GM19328 (cell line): Measurements from ENCODE around the gene SIGMAR1.

ENCODE experiments used
- ATAC-seq: cut with Tn5 transposase; IDR thresholded peaks from one replicate; pipeline ENCODE4 v1.9.1; 2021; ENCODE audit warnings: mild to moderate bottlenecking, moderate library complexity; ENCODE audit not compliant: unreplicated experiment

Gene SIGMAR1

DNA sequence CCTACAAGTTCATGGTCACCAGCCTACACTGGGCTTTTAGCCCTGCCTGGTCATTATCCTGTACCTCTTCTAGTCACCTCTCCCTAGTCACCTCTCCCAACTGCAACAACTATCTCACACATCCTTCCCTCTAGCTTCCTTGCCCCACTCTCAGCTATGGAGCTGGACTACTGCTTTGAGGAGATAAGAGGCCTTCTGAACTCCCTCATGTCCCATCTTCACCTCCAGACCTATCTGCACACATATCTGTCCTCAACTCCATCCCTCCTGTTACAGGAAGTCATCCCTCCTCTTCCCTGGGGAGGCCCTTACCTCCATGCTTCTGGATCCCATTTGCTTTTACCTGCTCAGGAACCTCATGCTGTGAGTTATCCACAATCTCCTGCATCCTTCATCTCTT, 31.4 kb downstream of the SIGMAR1 start:
- ATAC-seq = no peak

DNA sequence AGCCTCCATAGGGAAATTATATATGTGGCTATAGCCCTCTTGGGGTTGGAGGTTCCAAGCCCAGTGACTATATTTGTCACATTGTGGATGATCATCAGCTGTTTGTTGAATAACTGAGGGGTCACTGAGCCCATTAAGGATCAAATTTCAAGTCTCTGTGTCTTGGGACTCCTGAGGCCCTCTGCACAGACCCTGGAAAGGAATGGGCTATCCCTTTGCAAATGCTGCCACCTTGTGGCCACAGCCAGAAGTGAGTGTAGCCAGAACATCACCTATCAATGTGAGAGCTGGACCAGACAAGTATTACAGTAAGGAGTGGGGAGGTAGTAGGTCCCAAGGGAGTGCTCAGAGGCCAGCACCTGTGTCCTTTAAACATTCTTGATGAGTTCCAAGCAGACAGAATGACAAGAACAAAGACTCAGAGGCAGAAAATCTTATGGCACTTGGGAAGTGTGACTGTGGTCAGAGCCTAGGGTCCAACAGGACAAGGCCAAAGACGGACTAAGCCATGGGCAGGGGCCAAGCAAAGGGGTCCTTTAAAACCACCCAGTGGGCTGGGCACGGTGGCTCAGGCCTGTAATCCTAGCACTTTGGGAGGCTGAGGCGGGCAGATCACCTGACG, 33.9 kb downstream of the SIGMAR1 start:
- peak; percentile 81 for ATAC-seq

DNA sequence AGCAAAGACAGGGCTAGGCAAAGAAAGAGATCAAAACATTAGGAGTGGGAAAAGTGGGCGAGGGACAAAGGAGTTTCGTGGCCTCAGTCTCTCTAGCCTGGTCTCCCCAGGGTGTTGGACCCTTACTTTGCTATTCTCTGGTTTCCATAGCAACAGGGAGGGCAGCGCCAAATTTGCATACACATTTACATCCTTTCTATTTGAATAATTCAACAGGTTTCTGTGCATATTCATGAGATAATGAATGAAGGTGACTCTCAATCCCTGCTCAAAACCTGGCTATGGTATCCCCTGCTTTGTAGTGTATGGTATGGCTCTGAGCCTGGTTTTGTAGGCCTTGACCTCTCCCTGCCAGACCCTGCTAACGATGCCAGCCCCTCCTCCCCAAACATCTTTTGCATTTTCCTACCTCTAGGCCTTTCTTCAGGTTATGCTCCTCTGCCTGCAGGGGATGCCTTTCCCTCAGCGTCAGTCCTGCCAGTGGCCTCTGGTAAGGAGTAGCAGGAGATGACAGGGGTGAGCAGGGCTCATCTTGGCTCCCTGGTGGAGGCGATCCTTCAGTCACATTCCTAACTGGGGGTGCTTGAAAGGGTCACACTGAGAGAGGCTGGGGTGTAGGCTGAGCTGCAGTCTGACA, 35.5 kb downstream of the SIGMAR1 start:
- ATAC-seq = no peak

DNA sequence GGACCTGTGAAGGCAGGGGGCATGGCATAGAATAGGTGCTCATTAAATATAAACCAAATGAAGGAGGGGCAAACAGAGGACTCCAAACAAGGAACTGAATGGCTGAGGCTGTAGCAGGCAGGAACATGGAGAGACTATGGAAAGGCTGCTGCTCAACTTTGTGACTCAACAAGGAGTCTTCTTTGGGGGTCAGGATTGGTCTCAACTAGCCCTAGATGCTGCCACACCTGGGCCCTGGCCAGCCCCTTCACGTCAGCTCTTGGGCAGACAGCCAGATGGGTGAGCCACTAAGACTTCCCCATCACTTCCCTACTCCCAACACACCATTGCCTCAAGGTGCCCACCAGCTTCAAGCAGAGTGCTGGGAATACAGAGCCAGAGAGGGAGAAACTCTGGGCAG, 36.7 kb downstream of the SIGMAR1 start:
- ATAC-seq = no peak

DNA sequence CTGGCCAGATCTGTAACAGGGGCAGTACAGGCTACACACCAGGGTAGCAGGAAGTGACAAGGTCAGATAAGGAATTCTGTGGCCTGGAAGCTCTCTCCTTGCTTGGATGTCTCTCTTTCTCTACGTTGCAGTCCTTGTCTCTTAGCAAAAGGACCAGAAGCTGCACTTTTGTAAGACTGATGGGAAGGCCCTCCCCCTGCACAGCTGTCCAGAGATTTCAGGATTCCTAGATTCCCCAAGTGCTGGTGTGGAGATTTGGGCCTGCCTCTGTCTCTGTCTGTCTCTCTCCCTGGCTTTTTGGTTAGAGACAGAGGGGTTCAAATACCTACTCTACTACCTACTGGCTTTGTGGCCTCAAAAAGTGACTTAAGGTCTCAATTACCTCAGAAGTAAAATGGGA, 38.0 kb downstream of the SIGMAR1 start:
- ATAC-seq = no peak

DNA sequence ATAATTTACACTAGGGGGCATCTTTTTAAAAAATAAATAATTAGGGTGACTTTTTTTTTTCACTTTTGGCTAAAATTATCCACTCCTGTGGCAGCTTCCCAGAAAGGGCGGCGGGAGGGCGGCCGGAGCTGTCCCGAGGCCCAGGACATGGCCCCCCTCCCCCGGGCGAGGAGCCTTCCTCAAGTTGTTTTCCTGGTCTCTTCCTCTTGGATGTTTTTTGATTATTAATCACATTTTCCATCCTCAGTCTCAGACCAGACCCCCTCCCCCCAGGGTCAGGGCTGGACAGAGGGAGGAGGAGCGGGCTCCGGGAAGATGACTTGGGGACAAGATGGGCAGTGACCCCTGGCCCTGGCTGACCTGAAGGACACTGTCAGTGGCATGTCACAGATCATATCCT, 43.4 kb downstream of the SIGMAR1 start:
- no peak for ATAC-seq

DNA sequence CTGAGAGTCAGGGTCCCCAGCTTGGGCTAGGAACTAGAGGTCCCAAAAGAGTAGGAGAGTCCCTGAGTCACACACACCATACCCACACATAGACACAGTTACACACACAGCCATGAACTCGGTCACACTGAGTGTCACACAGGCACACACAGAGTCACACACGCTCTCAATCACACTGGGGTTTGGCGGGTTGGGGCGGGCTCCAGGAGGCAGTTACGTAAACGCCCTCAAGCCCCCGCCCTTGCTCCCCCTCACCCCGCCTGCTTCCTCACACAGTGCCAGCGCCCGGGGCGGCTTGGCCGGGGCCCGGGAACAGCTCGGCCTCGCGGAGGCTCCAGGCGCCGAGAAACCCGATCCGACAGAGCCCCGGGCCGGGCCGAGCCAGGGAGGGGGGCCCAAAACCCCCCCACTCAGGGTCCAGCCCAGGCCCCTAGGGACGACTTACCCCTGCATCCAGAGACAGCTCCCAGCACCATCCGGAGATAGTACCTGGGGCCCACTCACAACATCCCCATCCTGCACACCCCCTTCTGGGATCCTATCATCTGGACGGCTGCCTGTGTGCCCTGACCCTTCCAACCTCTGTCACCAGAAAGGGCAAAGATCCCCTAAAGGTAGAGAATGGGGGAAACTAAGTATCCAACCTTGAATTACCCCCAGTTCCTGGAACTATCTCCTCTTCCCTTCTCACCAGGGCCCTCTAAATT, 44.5 kb downstream of the SIGMAR1 start:
- ATAC-seq = no peak

DNA sequence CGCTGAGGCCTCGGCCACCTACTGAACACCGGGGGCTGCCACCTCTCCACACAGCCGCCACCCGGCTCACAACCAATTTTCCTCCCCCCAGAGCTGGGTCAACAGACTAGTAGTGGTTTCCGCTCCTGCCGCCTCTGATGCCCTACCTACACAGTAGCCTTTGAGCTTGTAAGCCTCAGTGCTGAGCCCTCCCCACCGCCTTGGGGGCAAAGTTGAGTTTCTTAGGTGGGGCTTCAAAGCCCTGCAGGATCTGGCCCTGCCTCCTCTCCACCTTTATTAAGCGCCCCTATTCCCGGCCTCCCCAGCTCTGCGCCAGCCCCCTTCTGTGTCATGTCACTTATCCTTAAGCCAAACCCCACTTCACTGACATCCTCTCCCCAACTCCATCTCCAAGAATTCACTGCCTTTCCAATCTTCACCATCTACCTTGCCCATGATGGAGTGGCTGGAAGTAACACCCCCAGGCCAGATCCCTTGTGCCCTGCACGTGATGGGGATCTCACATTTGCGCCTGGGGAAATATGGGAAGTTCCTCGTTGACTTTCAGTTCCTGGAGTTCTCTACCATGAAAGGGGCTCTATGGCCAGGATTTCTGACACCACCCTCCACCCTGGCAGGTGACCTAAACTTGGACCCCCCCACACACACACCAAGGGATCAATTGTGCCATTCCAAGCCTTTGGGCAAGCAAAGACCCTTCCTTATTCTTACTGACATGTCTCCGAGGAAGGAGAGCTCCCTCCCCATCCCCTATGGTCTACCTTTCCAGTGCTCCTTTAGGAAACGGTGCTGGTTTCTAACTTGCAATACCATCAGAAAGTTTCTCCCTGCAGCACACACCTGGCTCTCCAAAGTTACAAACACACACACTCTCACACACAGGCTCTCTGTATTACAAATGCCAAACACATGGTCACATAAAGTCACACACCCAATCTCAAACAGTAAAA, 45.4 kb downstream of the SIGMAR1 start:
- ATAC-seq = no peak

DNA sequence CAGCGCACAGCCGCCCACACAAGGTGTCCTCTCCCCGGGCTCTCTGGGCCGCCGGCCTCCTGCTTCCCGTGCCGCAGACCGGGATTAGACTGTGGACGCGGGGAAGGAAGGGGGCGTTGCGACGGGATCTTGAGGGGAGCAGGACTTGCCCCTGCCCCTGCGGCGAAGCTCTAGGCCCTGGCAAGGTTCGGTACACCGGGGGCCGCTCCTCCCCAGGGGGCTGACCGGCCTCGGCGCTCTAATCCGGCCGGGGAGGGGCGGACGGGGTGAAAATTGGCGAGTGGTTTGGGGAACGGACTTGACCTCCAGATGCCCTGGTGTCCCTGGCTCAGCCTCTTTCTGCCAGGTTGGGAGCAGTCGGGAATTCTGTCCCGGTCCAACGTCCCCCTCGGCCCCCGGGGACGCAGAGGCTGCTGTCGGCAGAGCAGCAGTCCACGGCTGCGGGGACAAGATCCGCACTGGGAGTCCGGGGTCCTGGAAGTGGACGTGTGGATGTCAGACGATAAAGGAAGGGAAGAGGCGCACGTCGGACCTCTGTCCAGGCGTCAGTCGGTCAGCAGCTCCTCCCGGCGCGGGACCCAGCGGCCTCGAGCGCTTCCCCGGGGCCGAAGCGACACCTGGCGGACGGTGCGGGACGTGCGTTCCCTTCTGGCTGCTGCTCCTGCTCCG, 46.2 kb downstream of the SIGMAR1 start:
- no peak for ATAC-seq

DNA sequence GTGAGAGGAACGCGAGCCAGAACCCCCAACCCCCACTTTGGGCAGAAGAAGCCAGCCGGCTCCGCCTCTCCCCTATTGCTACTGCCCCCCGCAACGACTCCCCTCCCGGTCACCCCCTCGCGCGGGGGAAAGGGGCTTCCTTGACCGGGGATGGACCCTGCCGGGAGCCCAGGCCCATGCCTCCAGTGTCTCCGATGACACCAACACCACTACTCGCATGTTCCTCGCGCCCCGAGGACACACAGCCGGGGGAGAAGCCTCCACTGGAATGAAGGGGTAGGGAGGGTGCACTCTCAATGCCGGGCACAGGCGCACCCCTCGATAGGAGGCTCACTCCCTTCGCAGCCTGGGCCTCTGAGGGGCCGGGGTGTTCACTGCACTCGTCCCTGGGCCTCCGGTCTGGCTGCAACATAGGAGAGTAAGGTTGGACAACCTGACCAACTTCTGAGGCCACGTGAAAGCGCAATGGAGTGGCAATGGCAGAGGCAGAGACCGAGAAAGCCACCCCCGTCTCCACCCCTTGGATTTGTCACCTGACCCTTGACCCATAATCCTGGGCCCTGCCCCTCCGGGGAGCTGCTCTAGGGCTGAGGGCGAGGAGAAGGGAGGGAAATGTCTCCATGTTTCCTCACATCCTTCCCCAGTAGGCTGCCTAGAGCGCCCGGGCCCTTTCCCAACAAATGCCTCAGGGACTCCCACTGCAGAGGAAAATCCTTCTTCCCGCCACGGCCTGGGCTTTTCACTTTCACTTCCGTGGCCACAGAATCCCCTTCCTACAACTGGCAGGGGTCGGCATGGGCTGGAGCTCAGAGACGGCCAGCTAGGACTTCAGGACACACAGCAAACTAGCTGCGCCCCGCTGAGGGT, 47.0 kb downstream of the SIGMAR1 start:
- ATAC-seq = no peak

DNA sequence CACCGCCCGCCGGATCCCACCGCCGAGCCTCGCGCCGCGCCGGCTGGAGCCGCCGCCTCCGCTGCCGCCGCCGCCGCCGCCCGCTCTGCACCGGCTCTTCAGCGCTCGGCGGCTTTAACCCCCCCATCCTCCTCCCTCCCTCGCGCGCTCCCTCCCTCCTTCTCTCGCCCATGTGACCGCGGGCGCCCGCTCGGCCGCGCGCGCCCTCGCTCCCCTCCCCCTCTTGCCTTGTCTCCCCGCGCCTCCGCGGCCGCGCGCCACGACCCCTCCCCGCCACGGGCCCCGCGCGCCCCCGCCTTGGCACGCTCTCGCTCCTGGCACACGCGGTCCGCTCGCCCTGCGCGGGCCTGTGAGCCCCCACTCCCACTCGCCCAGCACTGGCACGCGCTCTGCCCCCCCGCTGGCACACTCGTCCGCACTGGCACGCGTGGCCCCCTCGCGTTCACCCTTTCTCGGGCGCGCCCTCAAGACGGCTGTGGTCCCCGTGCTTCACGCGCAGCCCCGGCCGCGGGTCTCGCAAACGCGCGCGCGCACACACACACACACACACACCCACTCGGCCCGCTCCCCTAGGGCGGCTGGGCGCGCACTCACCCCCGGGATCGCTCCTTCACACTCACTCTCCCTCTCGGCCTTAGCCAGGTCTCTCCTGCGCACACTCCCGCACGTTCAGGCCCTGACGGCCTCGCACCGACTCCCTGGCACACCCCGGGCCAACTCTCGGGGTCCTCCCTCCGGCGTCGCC, 47.8 kb downstream of the SIGMAR1 start, which contains the start of gene CNTFR:
CNTFR (minus strand) TSS at position 89 of the 745 bp plus-strand sequence. CDS start 20,743 bp downstream, outside the sequence.
- ATAC-seq = no peak

DNA sequence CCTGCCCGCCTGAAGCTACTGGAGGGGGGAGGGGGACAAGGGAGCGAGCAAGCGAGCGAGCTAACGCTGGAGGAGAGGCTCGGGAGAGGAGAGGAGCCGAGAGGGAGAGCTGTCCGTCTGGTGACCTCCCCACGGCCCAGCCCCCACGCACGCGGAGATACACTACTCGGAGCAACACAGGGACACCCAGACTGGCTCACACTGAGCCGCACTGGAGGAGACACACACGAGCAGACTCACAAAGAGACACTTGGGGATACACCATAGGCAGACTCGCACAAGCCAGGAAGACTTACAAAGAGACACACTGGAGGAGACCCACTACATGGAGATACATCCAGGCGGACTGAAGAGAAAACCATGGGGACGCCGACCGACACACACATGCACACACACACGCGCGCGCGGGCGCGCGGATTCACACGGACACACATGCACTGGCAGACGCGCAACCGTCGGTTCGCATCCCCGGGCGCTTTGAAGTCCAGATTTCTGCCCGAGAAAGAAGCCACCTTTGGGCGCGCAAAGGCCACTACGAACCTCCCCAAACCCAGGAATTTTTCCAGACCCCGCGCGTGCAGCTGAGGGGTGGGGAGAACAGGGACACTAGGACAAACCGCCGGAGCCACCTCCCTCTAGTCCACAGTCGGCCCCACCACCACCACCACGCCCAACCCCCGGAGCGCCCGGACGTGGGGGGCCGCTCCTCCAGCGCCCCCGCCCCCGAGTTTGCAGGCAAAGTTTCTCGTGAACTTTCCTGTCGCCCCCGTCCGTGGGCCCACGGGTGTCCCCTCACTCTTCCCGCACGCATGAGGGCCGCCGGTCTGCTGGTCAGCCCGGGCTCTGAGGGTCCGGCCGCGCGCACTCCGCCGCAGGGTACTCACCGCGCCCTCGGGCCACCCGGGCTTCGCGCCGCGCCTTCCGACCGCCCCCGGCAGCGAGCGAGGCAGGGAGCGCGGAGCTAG, 48.6 kb downstream of the SIGMAR1 start:
- no peak for ATAC-seq

DNA sequence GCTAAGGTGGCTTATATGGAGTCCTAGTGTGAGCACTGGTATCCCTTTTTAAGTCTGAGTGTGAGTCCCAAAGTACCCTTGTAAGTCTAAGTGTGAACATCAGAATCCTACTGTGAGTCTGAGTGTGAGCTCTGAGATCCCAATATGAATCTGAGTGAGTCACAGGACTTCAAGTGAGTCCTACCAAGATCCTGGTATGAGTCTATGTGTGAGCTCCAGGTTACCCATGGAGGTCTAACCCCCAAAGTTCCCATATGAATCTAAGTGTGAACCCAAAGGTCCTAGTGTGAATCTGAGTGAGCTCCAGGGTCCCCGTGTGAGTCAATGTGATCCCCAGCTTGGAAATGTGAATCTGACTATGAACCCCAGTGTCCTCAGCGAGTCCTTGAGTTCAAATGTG, 50.3 kb downstream of the SIGMAR1 start:
- ATAC-seq = no peak

DNA sequence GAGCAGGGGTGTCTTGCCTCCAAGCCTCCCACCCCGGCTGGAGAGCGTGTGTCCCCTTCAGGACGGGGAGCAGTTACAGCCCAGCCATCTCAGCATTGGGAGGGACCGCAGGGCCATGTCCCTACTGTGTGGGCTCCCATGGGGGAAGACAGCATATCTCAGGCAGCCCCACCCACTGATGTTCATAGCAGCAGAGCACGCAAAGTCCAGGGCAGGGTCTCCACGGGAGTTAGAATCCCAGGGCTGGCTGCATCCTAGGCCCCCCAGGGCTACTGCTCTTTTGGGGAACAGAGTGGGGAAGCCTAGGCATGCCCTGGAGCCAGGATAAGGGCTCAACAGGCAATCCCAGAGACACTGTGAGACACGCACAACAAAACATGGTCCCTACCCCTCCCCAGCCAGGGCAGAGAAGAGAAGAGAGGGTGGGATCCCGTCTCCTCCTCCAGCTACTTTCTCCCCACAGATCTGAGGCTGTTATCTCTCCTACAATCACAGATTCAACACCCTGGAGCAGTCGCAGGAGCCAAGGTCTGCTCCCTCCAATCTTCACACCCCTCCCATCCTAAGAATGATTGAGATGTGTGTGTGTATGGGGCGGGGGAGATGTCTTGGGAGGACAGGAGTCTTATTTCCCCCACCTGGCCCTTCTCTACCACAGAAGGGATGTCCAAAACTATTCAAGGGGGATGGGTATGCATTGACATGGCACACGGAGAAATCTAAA, 51.5 kb downstream of the SIGMAR1 start:
- ATAC-seq = no peak

DNA sequence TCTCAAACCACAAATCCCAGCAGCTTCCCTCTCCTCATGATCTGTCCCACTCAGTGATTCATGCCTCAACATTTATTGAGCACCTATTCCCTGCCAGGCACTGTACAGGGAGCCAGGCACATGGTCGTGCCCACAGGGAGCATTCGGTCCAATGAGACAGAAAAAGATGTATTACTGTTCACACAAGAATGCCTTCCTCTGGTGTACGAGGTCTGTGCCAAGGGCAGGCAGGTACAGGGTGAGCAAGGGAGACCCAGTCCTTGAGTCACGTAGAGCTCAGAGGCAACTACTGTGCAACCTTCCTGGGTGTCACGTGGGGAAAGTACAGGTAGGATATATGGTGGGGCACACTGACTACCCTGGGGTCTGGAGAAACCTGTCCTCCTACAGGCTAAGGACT, 52.6 kb downstream of the SIGMAR1 start:
- no peak for ATAC-seq
